T-cell (primary cell): ENCODE data around the gene TTYH3. TPM values are rescaled to one million over a fixed set of nuclear protein-coding genes. Genes with fewer than 3 reads are reported as not detected.

Experiments
- ATAC-seq, 4 experiments: fragments of 200-7000 bp in 3 of 4; fragments of 150-1000 bp in 1 of 4; cut with Tn5 transposase; replicated peaks in 1 of 4; 1 replicate in 3 of 4; 2 replicates in 1 of 4; pipeline ENCODE4 v1.10.0; 2021; ENCODE audit warnings: moderate library complexity in 3 of 4, mild to moderate bottlenecking in 2 of 4, moderate number of reproducible peaks in 1 of 4
- CTCF ChIA-PET, 2 donors: fragments of 300-600 bp; sonication (Branson Sonifier 250); formaldehyde crosslinking; loops; one replicate each; lab custom pipeline; 2022; ENCODE audit warnings: antibody characterized with exemption in 2 of 2; lab: Charles Lee
- POLR2A ChIA-PET, 2 donors: fragments of 300-600 bp; sonication (Branson Sonifier 250); formaldehyde crosslinking; loops; one replicate each; lab custom pipeline; 2022; ENCODE audit warnings: antibody characterized with exemption in 2 of 2; lab: Charles Lee
- DNase-seq, 35 experiments: peaks; one replicate each; pipeline versions ENCODE4 v3.0.0 to v3.0.0-alpha.2; 2013 to 2023
- H3K27ac ChIP-seq: one replicate; pipeline ENCODE4 v1.5.1; 2013; ENCODE audit warnings: low read length
- H3K27me3 ChIP-seq, 2 experiments: replicated peaks in 1 of 2; 1 replicate in 1 of 2; 2 replicates in 1 of 2; pipeline versions ENCODE4 v1.6.1 to v1.7.0; 2013; ENCODE audit warnings: low read length in 1 of 2, mixed read lengths in 1 of 2; ENCODE audit not compliant: control insufficient read depth in 2 of 2, insufficient read depth in 2 of 2; ENCODE audit errors: extremely low read depth in 1 of 2
- H3K36me3 ChIP-seq, 2 donors: 1 replicate in 1 of 2; 2 replicates in 1 of 2; pipeline versions ENCODE4 v1.6.1 to v1.7.0; 2013; ENCODE audit warnings: low read length in 1 of 2; ENCODE audit not compliant: control insufficient read depth in 2 of 2, insufficient read depth in 1 of 2; ENCODE audit errors: extremely low read depth in 1 of 2
- H3K4me1 ChIP-seq, 2 experiments: 1 replicate in 1 of 2; 2 replicates in 1 of 2; pipeline versions ENCODE4 v1.6.1 to v1.7.0; 2013; ENCODE audit warnings: low read length in 2 of 2, mixed read lengths in 1 of 2; ENCODE audit not compliant: insufficient read depth in 2 of 2, control insufficient read depth in 1 of 2; ENCODE audit errors: extremely low read depth in 1 of 2
- H3K4me3 ChIP-seq, 2 donors: 1 replicate in 1 of 2; 2 replicates in 1 of 2; pipeline versions ENCODE4 v1.5.1 to v1.7.0; 2013; ENCODE audit warnings: mild to moderate bottlenecking in 2 of 2, low read length in 1 of 2, moderate library complexity in 1 of 2; ENCODE audit not compliant: control insufficient read depth in 1 of 2; ENCODE audit errors: extremely low read depth in 1 of 2
- H3K9me3 ChIP-seq: 2 replicates; pipeline ENCODE4 v1.7.0; 2013
- H3K27ac Mint-ChIP-seq, 2 donors: one replicate each; pipeline ENCODE4 v1.8.0; 2020 to 2021; ENCODE audit warnings: mild to moderate bottlenecking in 2 of 2, mixed read lengths in 2 of 2
- H3K27me3 Mint-ChIP-seq, 2 donors: one replicate each; pipeline ENCODE4 v1.8.0; 2021 to 2022; ENCODE audit warnings: mixed read lengths in 2 of 2
- H3K36me3 Mint-ChIP-seq: one replicate; pipeline ENCODE4 v1.8.0; 2021; ENCODE audit warnings: mixed read lengths
- H3K4me1 Mint-ChIP-seq, 3 donors: one replicate each; pipeline ENCODE4 v1.8.0; 2020 to 2022; ENCODE audit warnings: mixed read lengths in 3 of 3, mild to moderate bottlenecking in 1 of 3
- H3K4me3 Mint-ChIP-seq, 3 donors: one replicate each; pipeline ENCODE4 v1.8.0; 2020 to 2022; ENCODE audit warnings: mild to moderate bottlenecking in 3 of 3, mixed read lengths in 3 of 3, moderate library complexity in 3 of 3
- H3K9me3 Mint-ChIP-seq, 3 donors: one replicate each; pipeline ENCODE4 v1.8.0; 2020 to 2022; ENCODE audit warnings: mixed read lengths in 3 of 3
- WGBS: methylation state at CpG from one replicate; pipeline ENCODE4 v1.1.5; 2013; ENCODE audit warnings: missing lambda C conversion rate; ENCODE audit not compliant: insufficient coverage; 5-methylcytosine and 5-hydroxymethylcytosine counted together
- total RNA-seq, 35 experiments: library from RNA in 6 of 35; stranded (reverse) in 6 of 35; fragments of 120-200 nt in 1 of 35; gene quantifications; one replicate each; pipeline versions ENCODE4 v1.2.1 to v1.2.4 and lab custom pipeline; 2013 to 2026

TTYH3 gene
- total RNA-seq, 5 donors from 2014 or later (not counting 1 experiment from before 2014, with no cell fraction given) = 11.5 to 17.7 (median 14.5) TPM

GRCh38 chr7:2627258-2628129, 4.3 kb upstream of the TTYH3 start:
- 64% methylated on average over 5 of the region's 9 CpGs for WGBS
- Histone ChIP-seq H3K27me3 (peaks cover 0 to 30% of the 10 kb centered on the region in 2 experiments), H3K9me3 (no peaks in the 10 kb centered on the region), H3K4me3 (no peak overlapping the region), H3K27ac (no peak overlapping the region), H3K36me3 (no peaks in the 10 kb centered on the region), H3K4me1 (peaks cover under 1 to 11% of the 10 kb centered on the region in 2 experiments)
- no peak overlapping the region for H3K4me3 Mint-ChIP-seq
- ChIA-PET CTCF (no interaction called here), POLR2A (no interaction called here)
- H3K36me3 Mint-ChIP-seq = no peaks in the 10 kb centered on the region
- H3K27ac Mint-ChIP-seq = no peak overlapping the region
- H3K9me3 Mint-ChIP-seq = no peaks in the 10 kb centered on the region
- DNase-seq (no peak), ATAC-seq (no peak)
- no peaks in the 10 kb centered on the region for H3K27me3 Mint-ChIP-seq
- peaks cover 4 to 6% (median 5%) of the 10 kb centered on the region in 3 donors for H3K4me1 Mint-ChIP-seq

- ATAC-seq (no peak), DNase-seq (no peak)
- Mint-ChIP-seq H3K36me3 (no peaks in the 10 kb centered on the region), H3K9me3 (no peaks in the 10 kb centered on the region), H3K4me3 (no peak overlapping the region), H3K4me1 (peaks cover 6 to 7% (median 7%) of the 10 kb centered on the region in 3 donors), H3K27me3 (no peaks in the 10 kb centered on the region), H3K27ac (no peak overlapping the region)
- no peaks in the 10 kb centered on the region for H3K9me3 ChIP-seq
- 87% methylated on average over 6 of the region's 12 CpGs for WGBS
- no peak overlapping the region for H3K27ac ChIP-seq
- no peaks in the 10 kb centered on the region for H3K36me3 ChIP-seq
- ChIA-PET POLR2A (no interaction called here), CTCF (no interaction called here)
- no peak overlapping the region for H3K4me3 ChIP-seq
- H3K4me1 ChIP-seq = peaks cover 2 to 17% of the 10 kb centered on the region in 2 experiments
- H3K27me3 ChIP-seq = peaks cover 0 to 30% of the 10 kb centered on the region in 2 experiments
Observed at GRCh38 chr7:2628130-2628482, 3.7 kb upstream of the TTYH3 start.

- ChIA-PET POLR2A (no interaction called here), CTCF (interaction anchor here (0.6 to 0.7 kb wide), 2 partner anchors 40 to 235 kb away, joined by 3 read pairs; no protein-coding TSS in a partner anchor)
- Mint-ChIP-seq H3K27ac (no peak overlapping the region), H3K4me1 (peaks cover 10 to 14% (median 14%) of the 10 kb centered on the region in 3 donors), H3K36me3 (no peaks in the 10 kb centered on the region), H3K4me3 (no peak overlapping the region), H3K27me3 (no peaks in the 10 kb centered on the region), H3K9me3 (no peaks in the 10 kb centered on the region)
- Histone ChIP-seq H3K27me3 (peaks cover 0 to 26% of the 10 kb centered on the region in 2 experiments), H3K4me3 (no peak overlapping the region), H3K27ac (no peak overlapping the region), H3K9me3 (no peaks in the 10 kb centered on the region), H3K4me1 (peaks cover 4 to 25% of the 10 kb centered on the region in 2 experiments), H3K36me3 (no peaks in the 10 kb centered on the region)
- DNase-seq (no peak), ATAC-seq (no peak)
- 95% methylated on average over 5 of the region's 7 CpGs for WGBS
Observed at GRCh38 chr7:2628891-2629290, 2.9 kb upstream of the TTYH3 start.

- DNase-seq (no peak), ATAC-seq (no peak)
- Mint-ChIP-seq H3K36me3 (no peaks in the 10 kb centered on the region), H3K4me1 (peaks cover 10 to 17% (median 16%) of the 10 kb centered on the region in 3 donors), H3K27ac (no peak overlapping the region), H3K9me3 (no peaks in the 10 kb centered on the region), H3K4me3 (no peak overlapping the region), H3K27me3 (no peaks in the 10 kb centered on the region)
- peaks cover 0 to 2% of the 10 kb centered on the region in 2 donors for H3K36me3 ChIP-seq
- H3K27ac ChIP-seq = no peak overlapping the region
- CTCF ChIA-PET = interaction anchor here in 1 of 2 donors (0.7 kb wide), 1 partner anchor 41 kb away, joined by 3 read pairs; no protein-coding TSS in a partner anchor
- H3K4me1 ChIP-seq = peaks cover 4 to 29% of the 10 kb centered on the region in 2 experiments
- peaks cover 0 to 23% of the 10 kb centered on the region in 2 experiments for H3K27me3 ChIP-seq
- POLR2A ChIA-PET = no interaction called here
- 86% methylated on average over 18 of the region's 21 CpGs for WGBS
- H3K4me3 ChIP-seq = no peak overlapping the region
- no peaks in the 10 kb centered on the region for H3K9me3 ChIP-seq
Observed at GRCh38 chr7:2629746-2630681, 1.8 kb upstream of the TTYH3 start.

- H3K36me3 Mint-ChIP-seq = no peaks in the 10 kb centered on the region
- no peaks in the 10 kb centered on the region for H3K27me3 Mint-ChIP-seq
- peaks cover 0 to 13% of the 10 kb centered on the region in 2 experiments for H3K27me3 ChIP-seq
- peaks cover 0 to 9% of the 10 kb centered on the region in 2 donors for H3K36me3 ChIP-seq
- ChIA-PET CTCF (no interaction called here), POLR2A (no interaction called here)
- DNase-seq = peak in 22 of 35 experiments; percentile 14 to 53 (median 26)
- H3K9me3 ChIP-seq = no peaks in the 10 kb centered on the region
- H3K9me3 Mint-ChIP-seq = no peaks in the 10 kb centered on the region
- H3K4me3 ChIP-seq = peak overlapping the region; percentile 90 to 92
- peak overlapping the region; percentile 57 to 66 for H3K27ac Mint-ChIP-seq
- WGBS = 11% methylated on average over 34 of the region's 35 CpGs
- ATAC-seq = peak in 2 of 4 experiments; percentile 3 to 6
- peak overlapping the region; percentile 82 to 92 (median 84) for H3K4me3 Mint-ChIP-seq
- H3K27ac ChIP-seq = peak overlapping the region; percentile 3
- peaks cover 17 to 21% (median 20%) of the 10 kb centered on the region in 3 donors for H3K4me1 Mint-ChIP-seq
- H3K4me1 ChIP-seq = peaks cover 4 to 29% of the 10 kb centered on the region in 2 experiments
Observed at GRCh38 chr7:2632733-2633537, 1.1 kb downstream of the TTYH3 start.
